Mesothelial cell of epicardium (in vitro differentiated cells): ENCODE measurements around the gene HAGH. TPM values are rescaled to one million over a fixed set of nuclear protein-coding genes. Genes with fewer than 3 reads are reported as not detected.

Experiments
- DNase-seq, 2 experiments: peaks; one replicate each; pipeline ENCODE4 v3.0.0; 2021; ENCODE audit warnings: low spot score in 2 of 2; ENCODE audit not compliant: unreplicated experiment in 2 of 2
- H3K27ac Mint-ChIP-seq: 2 replicates; pipeline ENCODE4 v1.8.0; 2021; ENCODE audit warnings: mixed read lengths
- H3K27me3 Mint-ChIP-seq: 2 replicates; pipeline ENCODE4 v1.8.0; 2021; ENCODE audit warnings: low read depth, mixed read lengths
- H3K36me3 Mint-ChIP-seq: 2 replicates; pipeline ENCODE4 v1.8.0; 2021; ENCODE audit warnings: mixed read lengths
- H3K4me1 Mint-ChIP-seq: 2 replicates; pipeline ENCODE4 v1.8.0; 2021; ENCODE audit warnings: mixed read lengths
- H3K4me3 Mint-ChIP-seq: 2 replicates; pipeline ENCODE4 v1.8.0; 2021; ENCODE audit warnings: mild to moderate bottlenecking, moderate library complexity, mixed read lengths
- H3K9me3 Mint-ChIP-seq: 2 replicates; pipeline ENCODE4 v1.8.0; 2021; ENCODE audit warnings: mixed read lengths
- CTCF ChIP-seq: fragments of 200-600 bp; sonication (generic); IDR thresholded peaks from one replicate; pipeline ENCODE4 v1.5.0; 2021; ENCODE audit warnings: antibody characterized with exemption; ENCODE audit not compliant: unreplicated experiment
- total RNA-seq: library from RNA; stranded (reverse); gene quantifications from 3 replicates; pipeline ENCODE4 v1.2.1, GENCODE V29; 2021

HAGH gene
- total RNA-seq, 1 donor from 2014 or later: 27.8 TPM

- no peaks in the 10 kb centered on the region for H3K27me3 Mint-ChIP-seq
- peaks cover 7% of the 10 kb centered on the region for H3K36me3 Mint-ChIP-seq
- H3K27ac Mint-ChIP-seq: no peak overlapping the region
- TF ChIP-seq CTCF: no peak
- no peak overlapping the region for H3K4me3 Mint-ChIP-seq
- peaks cover 17% of the 10 kb centered on the region for H3K4me1 Mint-ChIP-seq
- no peaks in the 10 kb centered on the region for H3K9me3 Mint-ChIP-seq
- DNase-seq: no peak
Measured at GRCh38 chr16:1768767-1769401, 57.7 kb downstream of the HAGH start.

- H3K4me3 Mint-ChIP-seq: no peak overlapping the region
- peaks cover 7% of the 10 kb centered on the region for H3K36me3 Mint-ChIP-seq
- peaks cover 14% of the 10 kb centered on the region for H3K4me1 Mint-ChIP-seq
- TF ChIP-seq CTCF: no peak
- H3K27me3 Mint-ChIP-seq: no peaks in the 10 kb centered on the region
- H3K27ac Mint-ChIP-seq: no peak overlapping the region
- H3K9me3 Mint-ChIP-seq: no peaks in the 10 kb centered on the region
- DNase-seq: no peak
Measured at GRCh38 chr16:1768061-1768766, 58.4 kb downstream of the HAGH start.

GRCh38 chr16:1767116-1767994, 59.3 kb downstream of the HAGH start:
- Mint-ChIP-seq H3K4me3 (no peak overlapping the region), H3K27me3 (no peaks in the 10 kb centered on the region), H3K27ac (no peak overlapping the region), H3K36me3 (peaks cover 7% of the 10 kb centered on the region), H3K4me1 (peaks cover 13% of the 10 kb centered on the region), H3K9me3 (no peaks in the 10 kb centered on the region)
- DNase-seq: no peak
- no peak for TF ChIP-seq CTCF

GRCh38 chr16:1766701-1767100, 59.9 kb downstream of the HAGH start:
- H3K4me1 Mint-ChIP-seq: peaks cover 7% of the 10 kb centered on the region
- no peaks in the 10 kb centered on the region for H3K9me3 Mint-ChIP-seq
- DNase-seq: no peak
- peaks cover 7% of the 10 kb centered on the region for H3K36me3 Mint-ChIP-seq
- H3K27ac Mint-ChIP-seq: no peak overlapping the region
- H3K27me3 Mint-ChIP-seq: no peaks in the 10 kb centered on the region
- H3K4me3 Mint-ChIP-seq: no peak overlapping the region
- no peak for TF ChIP-seq CTCF

GRCh38 chr16:1766231-1766630, 60.4 kb downstream of the HAGH start:
- Mint-ChIP-seq H3K9me3 (no peaks in the 10 kb centered on the region), H3K36me3 (peaks cover 8% of the 10 kb centered on the region), H3K27ac (no peak overlapping the region), H3K4me1 (peaks cover 7% of the 10 kb centered on the region), H3K27me3 (no peaks in the 10 kb centered on the region), H3K4me3 (no peak overlapping the region)
- no peak for TF ChIP-seq CTCF
- no peak for DNase-seq
